Caco-2 (cell line): ENCODE measurements around the gene PLEKHA4. TPM values are rescaled to one million over a fixed set of nuclear protein-coding genes. Genes with fewer than 3 reads are reported as not detected.

ENCODE experiments used
- BruUV-seq: library from RNA; stranded (reverse); fragments of 400-500 nt; replicated peaks from 2 replicates; lab custom pipeline; 2021; lab: Mats Ljungman, UMichigan
- CTCF ChIA-PET: fragments of 300-600 bp; sonication (Branson Sonifier 250); formaldehyde crosslinking; loops from one replicate; lab custom pipeline; 2022; ENCODE audit warnings: antibody characterized with exemption; lab: Charles Lee
- POLR2A ChIA-PET: fragments of 300-600 bp; sonication (Branson Sonifier 250); formaldehyde crosslinking; loops from one replicate; lab custom pipeline; 2022; ENCODE audit warnings: antibody characterized with exemption; lab: Charles Lee
- DNase-seq, 2 experiments: peaks; one replicate each; pipeline versions ENCODE4 v3.0.0 to v3.0.0-alpha.2; 2020 to 2022
- H3K27me3 ChIP-seq: replicated peaks from 2 replicates; pipeline ENCODE4 v1.6.0; 2011; ENCODE audit warnings: low read length; ENCODE audit not compliant: control insufficient read depth, insufficient read depth
- H3K36me3 ChIP-seq: 2 replicates; pipeline ENCODE4 v1.5.1; 2011; ENCODE audit warnings: low read length; ENCODE audit not compliant: control insufficient read depth, insufficient read depth
- H3K4me1 ChIP-seq: fragments of 250-450 bp; sonication (Bioruptor Pico); 2 replicates; pipeline ENCODE4 v1.5.1; 2020; ENCODE audit warnings: mild to moderate bottlenecking
- H3K4me3 ChIP-seq: 2 replicates; pipeline ENCODE4 v1.5.1; 2011; ENCODE audit warnings: low read depth, mild to moderate bottlenecking, control low read depth, low read length
- H3K9me3 ChIP-seq: fragments of 250-450 bp; sonication (Bioruptor Pico); 2 replicates; pipeline ENCODE4 v1.5.1; 2020; ENCODE audit warnings: mild to moderate bottlenecking, moderate library complexity
- H3K27ac Mint-ChIP-seq: one replicate; pipeline ENCODE4 v1.8.0; 2022; ENCODE audit warnings: mixed read lengths; ENCODE audit not compliant: unreplicated experiment
- H3K27me3 Mint-ChIP-seq: one replicate; pipeline ENCODE4 v1.8.0; 2022; ENCODE audit warnings: mixed read lengths; ENCODE audit not compliant: insufficient read depth, unreplicated experiment
- H3K36me3 Mint-ChIP-seq: one replicate; pipeline ENCODE4 v1.8.0; 2022; ENCODE audit warnings: mild to moderate bottlenecking, mixed read lengths; ENCODE audit not compliant: insufficient read depth, unreplicated experiment
- H3K4me1 Mint-ChIP-seq: one replicate; pipeline ENCODE4 v1.8.0; 2022; ENCODE audit warnings: low read depth, mixed read lengths; ENCODE audit not compliant: unreplicated experiment
- H3K4me3 Mint-ChIP-seq: one replicate; pipeline ENCODE4 v1.8.0; 2022; ENCODE audit warnings: mild to moderate bottlenecking, moderate library complexity, mixed read lengths; ENCODE audit not compliant: unreplicated experiment
- H3K9me3 Mint-ChIP-seq: one replicate; pipeline ENCODE4 v1.8.0; 2022; ENCODE audit warnings: mixed read lengths; ENCODE audit not compliant: unreplicated experiment
- intact Hi-C: fragments of 100-400 bp; cut with micrococcal nuclease; formaldehyde crosslinking; loops from one replicate; pipeline ENCODE4 v1.10.0; 2022; ENCODE audit not compliant: unreplicated experiment
- total RNA-seq: library from RNA; stranded (reverse); gene quantifications from 2 replicates; pipeline ENCODE4 v1.2.3, GENCODE V29; 2022
- TF ChIP-seq, protein P1 (sequence below), 2 experiments: fragments of 200-600 bp in 1 of 2; IDR thresholded peaks; 1 replicate in 1 of 2; 2 replicates in 1 of 2; pipeline versions ENCODE4 v1.5.1 to v1.8.0; 2011 to 2022; ENCODE audit warnings: antibody characterized with exemption in 1 of 2, control low read depth in 1 of 2, inconsistent platforms in 1 of 2, low read depth in 1 of 2, low read length in 1 of 2, mild to moderate bottlenecking in 1 of 2, moderate library complexity in 1 of 2; ENCODE audit not compliant: insufficient read depth in 1 of 2, severe bottlenecking in 1 of 2, unreplicated experiment in 1 of 2

Gene PLEKHA4
- total RNA-seq, 1 experiment from 2014 or later = 3.9 TPM

DNA sequence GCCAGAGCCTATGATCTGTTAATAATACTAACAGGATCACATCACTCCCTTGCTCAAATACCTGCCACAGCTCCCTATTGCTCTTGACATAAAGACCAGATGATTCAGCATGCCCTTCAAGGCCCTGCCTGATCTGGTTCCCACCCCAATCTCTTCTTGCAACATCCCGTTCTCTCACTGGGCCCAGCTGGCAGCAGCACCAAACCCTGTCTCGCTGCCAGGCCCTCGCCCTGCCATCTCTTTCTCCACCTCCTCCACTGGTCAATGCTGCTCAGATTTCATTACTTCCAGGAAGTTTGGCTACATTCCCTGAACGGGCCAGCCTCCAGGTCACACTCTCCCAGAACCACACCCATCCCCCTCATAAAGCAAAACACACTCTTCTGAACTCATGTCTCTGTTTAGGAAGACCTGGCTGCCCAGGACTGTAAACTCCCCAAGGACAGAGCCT, 49.0 kb downstream of the PLEKHA4 start:
- TF ChIP-seq, protein P1, sequence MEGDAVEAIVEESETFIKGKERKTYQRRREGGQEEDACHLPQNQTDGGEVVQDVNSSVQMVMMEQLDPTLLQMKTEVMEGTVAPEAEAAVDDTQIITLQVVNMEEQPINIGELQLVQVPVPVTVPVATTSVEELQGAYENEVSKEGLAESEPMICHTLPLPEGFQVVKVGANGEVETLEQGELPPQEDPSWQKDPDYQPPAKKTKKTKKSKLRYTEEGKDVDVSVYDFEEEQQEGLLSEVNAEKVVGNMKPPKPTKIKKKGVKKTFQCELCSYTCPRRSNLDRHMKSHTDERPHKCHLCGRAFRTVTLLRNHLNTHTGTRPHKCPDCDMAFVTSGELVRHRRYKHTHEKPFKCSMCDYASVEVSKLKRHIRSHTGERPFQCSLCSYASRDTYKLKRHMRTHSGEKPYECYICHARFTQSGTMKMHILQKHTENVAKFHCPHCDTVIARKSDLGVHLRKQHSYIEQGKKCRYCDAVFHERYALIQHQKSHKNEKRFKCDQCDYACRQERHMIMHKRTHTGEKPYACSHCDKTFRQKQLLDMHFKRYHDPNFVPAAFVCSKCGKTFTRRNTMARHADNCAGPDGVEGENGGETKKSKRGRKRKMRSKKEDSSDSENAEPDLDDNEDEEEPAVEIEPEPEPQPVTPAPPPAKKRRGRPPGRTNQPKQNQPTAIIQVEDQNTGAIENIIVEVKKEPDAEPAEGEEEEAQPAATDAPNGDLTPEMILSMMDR (IDR thresholded peaks at IDR 0.05; ENCODE audit: insufficient read depth in 1 of 2, low read depth in 1 of 2, low read length in 1 of 2, severe bottlenecking in 1 of 2, unreplicated experiment in 1 of 2) = no peak
- H3K9me3 ChIP-seq = no peaks in the 10 kb centered on the region
- H3K4me3 Mint-ChIP-seq = no peak overlapping the region
- BruUV-seq = no TSS peak
- no peak for DNase-seq
- no peak overlapping the region for H3K4me3 ChIP-seq
- ChIA-PET CTCF (no interaction called here), POLR2A (no interaction called here)
- no peaks in the 10 kb centered on the region; the same call in 1 of the 2 replicates for H3K36me3 ChIP-seq
- no peaks in the 10 kb centered on the region for H3K9me3 Mint-ChIP-seq
- no peaks in the 10 kb centered on the region for H3K27me3 ChIP-seq
- H3K36me3 Mint-ChIP-seq = peaks cover 6% of the 10 kb centered on the region
- H3K27ac Mint-ChIP-seq = no peak overlapping the region
- H3K27me3 Mint-ChIP-seq = no peaks in the 10 kb centered on the region
- peaks cover 20% of the 10 kb centered on the region for H3K4me1 Mint-ChIP-seq
- intact Hi-C loops = no loop called here
- no peaks in the 10 kb centered on the region; the same call in 1 of the 2 replicates for H3K4me1 ChIP-seq

DNA sequence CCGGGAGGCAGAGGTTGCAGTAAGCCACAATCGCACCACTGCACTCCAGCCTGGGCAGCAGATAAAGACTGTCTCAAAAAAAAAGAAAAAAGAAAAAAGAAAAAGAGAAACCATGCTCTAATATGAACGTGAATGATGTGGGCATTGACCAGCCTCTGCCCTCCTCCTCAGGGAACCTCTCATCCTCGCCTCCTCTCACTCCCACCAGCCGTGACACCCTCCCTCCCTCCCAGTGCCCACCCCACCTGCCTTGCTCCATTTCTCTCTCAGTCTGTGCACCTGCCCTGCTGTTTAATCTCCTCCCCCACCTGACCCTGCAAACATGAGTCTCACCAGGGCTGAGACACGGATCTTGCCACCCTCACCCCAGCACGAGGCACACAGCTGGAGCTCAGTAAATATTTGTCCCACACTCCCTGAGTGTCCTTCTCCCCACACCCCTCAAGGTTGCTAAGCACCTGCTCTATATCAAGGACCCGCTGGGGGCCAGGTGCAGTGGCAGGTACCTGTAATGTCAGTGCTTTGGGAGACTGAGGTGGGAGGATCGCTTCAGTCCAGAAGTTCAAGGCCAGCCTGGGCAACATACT, 50.1 kb downstream of the PLEKHA4 start:
- Histone ChIP-seq H3K4me1 (no peaks in the 10 kb centered on the region; the same call in 1 of the 2 replicates), H3K9me3 (no peaks in the 10 kb centered on the region), H3K36me3 (peaks cover 1% of the 10 kb centered on the region), H3K4me3 (no peak overlapping the region), H3K27me3 (no peaks in the 10 kb centered on the region)
- no peaks in the 10 kb centered on the region for H3K27me3 Mint-ChIP-seq
- CTCF ChIA-PET = no interaction called here
- H3K4me3 Mint-ChIP-seq = no peak overlapping the region
- intact Hi-C loops = no loop called here
- peaks cover 20% of the 10 kb centered on the region for H3K4me1 Mint-ChIP-seq
- BruUV-seq = no TSS peak
- DNase-seq = no peak
- TF ChIP-seq, protein P1 (IDR thresholded peaks at IDR 0.05; ENCODE audit: insufficient read depth in 1 of 2, low read depth in 1 of 2, low read length in 1 of 2, severe bottlenecking in 1 of 2, unreplicated experiment in 1 of 2) = no peak
- peaks cover 6% of the 10 kb centered on the region for H3K36me3 Mint-ChIP-seq
- H3K9me3 Mint-ChIP-seq = no peaks in the 10 kb centered on the region
- no peak overlapping the region for H3K27ac Mint-ChIP-seq
- POLR2A ChIA-PET = interaction anchor here (0.5 kb wide), 1 partner anchor 270 kb away, joined by 4 read pairs; no protein-coding TSS in a partner anchor

DNA sequence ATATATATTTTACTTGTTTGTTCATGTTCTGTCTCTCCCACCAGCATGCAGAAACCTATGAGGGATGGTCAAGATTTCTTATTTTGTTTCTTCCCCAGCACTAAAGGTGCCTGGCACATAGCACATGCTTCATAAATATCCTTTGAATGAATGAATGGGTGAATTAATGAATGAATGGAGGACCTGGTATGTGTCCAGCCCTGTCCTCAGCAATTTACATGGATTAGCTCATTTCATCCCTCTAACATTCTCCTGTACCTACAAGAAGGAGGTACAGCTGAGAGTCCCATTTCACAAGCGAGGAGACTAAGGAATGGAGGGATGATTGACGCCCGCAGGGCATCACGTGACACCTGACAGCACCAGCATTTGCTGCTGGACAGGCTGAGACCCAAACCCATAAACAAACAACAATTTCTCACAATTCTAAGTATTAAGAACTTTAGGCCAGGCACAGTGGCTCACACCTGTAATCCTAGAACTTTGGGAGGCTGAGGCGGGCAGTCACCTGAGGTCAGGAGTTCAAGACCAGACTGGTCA, 50.8 kb downstream of the PLEKHA4 start:
- H3K4me1 ChIP-seq = peaks cover 2% of the 10 kb centered on the region
- Mint-ChIP-seq H3K9me3 (no peaks in the 10 kb centered on the region), H3K27me3 (no peaks in the 10 kb centered on the region), H3K4me3 (no peak overlapping the region), H3K36me3 (peaks cover 7% of the 10 kb centered on the region), H3K27ac (no peak overlapping the region), H3K4me1 (peaks cover 20% of the 10 kb centered on the region)
- TF ChIP-seq, protein P1 (IDR thresholded peaks at IDR 0.05; ENCODE audit: insufficient read depth in 1 of 2, low read depth in 1 of 2, low read length in 1 of 2, severe bottlenecking in 1 of 2, unreplicated experiment in 1 of 2) = no peak
- BruUV-seq = no TSS peak
- CTCF ChIA-PET = interaction anchor here (0.6 kb wide), 1 partner anchor 19 kb away, joined by 7 read pairs; no protein-coding TSS in a partner anchor
- intact Hi-C loops = no loop called here
- DNase-seq = no peak
- no peak overlapping the region for H3K4me3 ChIP-seq
- peaks cover 1% of the 10 kb centered on the region for H3K36me3 ChIP-seq
- no peaks in the 10 kb centered on the region for H3K27me3 ChIP-seq
- H3K9me3 ChIP-seq = no peaks in the 10 kb centered on the region
- POLR2A ChIA-PET = interaction anchor here (0.5 kb wide), 1 partner anchor 271 kb away, joined by 4 read pairs; no protein-coding TSS in a partner anchor
